ENCODE results near the gene TMEM60. TPM values are rescaled to one million over a fixed set of nuclear protein-coding genes. Genes with fewer than 3 reads are reported as not detected.

Gene TMEM60
- polyA plus RNA-seq, 1 experiment: 43.1 TPM

- POLR2A ChIA-PET: no interaction called here
Observed at GRCh38 chr7:77825131-77825530, 26.9 kb upstream of the TMEM60 start.

GRCh38 chr7:77824636-77825035 is 26.4 kb upstream of the TMEM60 start:
- ChIA-PET CTCF (no interaction called here), POLR2A (no interaction called here)
- Histone ChIP-seq H3K27me3 (ENCODE audit: control insufficient read depth, insufficient read depth, low read length) (no peaks in the 10 kb centered on the region), H3K27ac (ENCODE audit: low read depth, low read length) (no peak overlapping the region), H3K9me3 (ENCODE audit: control insufficient read depth, insufficient read depth, low read length) (peaks cover 24% of the 10 kb centered on the region), H3K4me3 (ENCODE audit: low read depth, low read length) (no peak overlapping the region)
- TF ChIP-seq, protein P1, sequence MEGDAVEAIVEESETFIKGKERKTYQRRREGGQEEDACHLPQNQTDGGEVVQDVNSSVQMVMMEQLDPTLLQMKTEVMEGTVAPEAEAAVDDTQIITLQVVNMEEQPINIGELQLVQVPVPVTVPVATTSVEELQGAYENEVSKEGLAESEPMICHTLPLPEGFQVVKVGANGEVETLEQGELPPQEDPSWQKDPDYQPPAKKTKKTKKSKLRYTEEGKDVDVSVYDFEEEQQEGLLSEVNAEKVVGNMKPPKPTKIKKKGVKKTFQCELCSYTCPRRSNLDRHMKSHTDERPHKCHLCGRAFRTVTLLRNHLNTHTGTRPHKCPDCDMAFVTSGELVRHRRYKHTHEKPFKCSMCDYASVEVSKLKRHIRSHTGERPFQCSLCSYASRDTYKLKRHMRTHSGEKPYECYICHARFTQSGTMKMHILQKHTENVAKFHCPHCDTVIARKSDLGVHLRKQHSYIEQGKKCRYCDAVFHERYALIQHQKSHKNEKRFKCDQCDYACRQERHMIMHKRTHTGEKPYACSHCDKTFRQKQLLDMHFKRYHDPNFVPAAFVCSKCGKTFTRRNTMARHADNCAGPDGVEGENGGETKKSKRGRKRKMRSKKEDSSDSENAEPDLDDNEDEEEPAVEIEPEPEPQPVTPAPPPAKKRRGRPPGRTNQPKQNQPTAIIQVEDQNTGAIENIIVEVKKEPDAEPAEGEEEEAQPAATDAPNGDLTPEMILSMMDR (IDR thresholded peaks at IDR 0.05; ENCODE audit: low read depth, low read length): no peak
- no peak for DNase-seq (ENCODE audit: low read depth, low spot score)

More at GRCh38 chr7:77825131-77825530, 26.9 kb upstream of the TMEM60 start:
- Histone ChIP-seq H3K9me3 (ENCODE audit: control insufficient read depth, insufficient read depth, low read length) (peaks cover 19% of the 10 kb centered on the region), H3K27ac (ENCODE audit: low read depth, low read length) (no peak overlapping the region), H3K4me3 (ENCODE audit: low read depth, low read length) (no peak overlapping the region), H3K27me3 (ENCODE audit: control insufficient read depth, insufficient read depth, low read length) (no peaks in the 10 kb centered on the region)
- TF ChIP-seq, protein P1 (IDR thresholded peaks at IDR 0.05; ENCODE audit: low read depth, low read length): no peak
- CTCF ChIA-PET: no interaction called here
- no peak for DNase-seq (ENCODE audit: low read depth, low spot score)

DNA sequence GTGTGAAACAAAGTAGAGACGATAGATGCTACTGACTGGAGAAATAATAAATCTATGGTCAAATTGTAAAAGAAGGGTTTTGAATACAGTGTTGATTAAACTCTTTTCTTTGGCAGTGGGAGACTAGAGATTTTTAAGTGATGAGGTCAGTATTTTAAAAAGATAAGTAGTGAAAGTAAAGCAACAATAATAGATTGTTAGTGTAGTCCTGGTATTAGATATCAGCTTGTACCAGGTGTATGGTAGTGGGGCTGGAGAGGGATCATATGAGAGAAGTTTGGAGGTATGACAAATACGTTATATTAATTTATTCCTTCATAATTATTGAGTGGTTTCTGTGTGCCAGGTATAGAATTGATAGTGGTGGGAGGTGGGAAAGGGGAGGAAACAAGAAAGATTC is 25.6 kb upstream of the TMEM60 start:
- POLR2A ChIA-PET: no interaction called here
- CTCF ChIA-PET: no interaction called here

DNA sequence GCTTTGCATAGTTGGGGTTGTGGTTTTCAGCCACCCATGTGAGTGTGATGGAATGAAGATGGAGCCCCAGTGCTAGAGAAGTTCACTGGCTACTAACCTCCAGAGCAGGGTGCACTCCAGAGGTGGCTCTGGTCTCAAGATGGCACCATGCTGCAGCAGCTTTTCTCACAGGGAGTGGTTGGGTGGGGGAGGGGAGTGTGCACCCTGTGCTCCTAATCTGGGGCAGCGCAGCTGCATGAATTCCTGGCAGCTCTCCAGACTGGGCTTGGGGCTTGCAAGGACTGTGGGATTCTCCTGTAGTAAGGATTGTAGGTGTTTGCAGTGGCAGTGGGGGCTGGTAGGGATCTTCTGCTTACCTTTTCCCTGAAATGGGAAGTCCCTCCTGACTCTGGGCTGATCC is 24.0 kb upstream of the TMEM60 start:
- H3K4me3 ChIP-seq (ENCODE audit: low read depth, low read length): no peak overlapping the region
- no peak overlapping the region for H3K27ac ChIP-seq (ENCODE audit: low read depth, low read length)
- H3K9me3 ChIP-seq (ENCODE audit: control insufficient read depth, insufficient read depth, low read length): peaks cover 27% of the 10 kb centered on the region
- ChIA-PET POLR2A (no interaction called here), CTCF (no interaction called here)
- TF ChIP-seq, protein P1 (IDR thresholded peaks at IDR 0.05; ENCODE audit: low read depth, low read length): no peak
- DNase-seq (ENCODE audit: low read depth, low spot score): no peak
- H3K27me3 ChIP-seq (ENCODE audit: control insufficient read depth, insufficient read depth, low read length): no peaks in the 10 kb centered on the region

More for the DNA sequence above, 25.6 kb upstream of the TMEM60 start:
- Histone ChIP-seq H3K27ac (ENCODE audit: low read depth, low read length) (no peak overlapping the region), H3K4me3 (ENCODE audit: low read depth, low read length) (no peak overlapping the region), H3K9me3 (ENCODE audit: control insufficient read depth, insufficient read depth, low read length) (peaks cover 24% of the 10 kb centered on the region), H3K27me3 (ENCODE audit: control insufficient read depth, insufficient read depth, low read length) (no peaks in the 10 kb centered on the region)
- TF ChIP-seq, protein P1 (IDR thresholded peaks at IDR 0.05; ENCODE audit: low read depth, low read length): no peak
- DNase-seq (ENCODE audit: low read depth, low spot score): no peak

DNA sequence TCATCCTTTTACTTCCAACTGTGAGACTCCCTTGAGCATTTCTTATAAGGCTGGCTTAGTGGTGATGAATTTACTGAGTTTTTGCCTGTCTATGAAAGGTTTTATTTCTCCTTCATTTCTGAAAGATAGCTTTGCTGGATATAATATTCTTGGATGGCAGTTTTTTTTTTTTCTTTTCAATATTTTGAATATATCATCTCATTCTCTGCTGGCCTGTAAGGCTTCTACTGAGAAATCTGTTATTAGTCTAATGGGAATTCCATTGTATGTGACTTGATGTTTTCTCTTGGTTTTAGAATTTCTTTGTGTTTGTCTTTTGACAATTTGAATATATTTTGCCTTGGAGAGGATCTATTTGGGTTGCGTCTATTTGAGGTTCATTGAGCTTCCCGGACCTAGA is 22.7 kb upstream of the TMEM60 start:
- Histone ChIP-seq H3K27me3 (ENCODE audit: control insufficient read depth, insufficient read depth, low read length) (no peaks in the 10 kb centered on the region), H3K4me3 (ENCODE audit: low read depth, low read length) (no peak overlapping the region), H3K27ac (ENCODE audit: low read depth, low read length) (no peak overlapping the region), H3K9me3 (ENCODE audit: control insufficient read depth, insufficient read depth, low read length) (peaks cover 27% of the 10 kb centered on the region)
- TF ChIP-seq, protein P1 (IDR thresholded peaks at IDR 0.05; ENCODE audit: low read depth, low read length): no peak
- ChIA-PET POLR2A (no interaction called here), CTCF (no interaction called here)
- no peak for DNase-seq (ENCODE audit: low read depth, low spot score)
